ENCODE data around the gene ERAL1. TPM values are rescaled to one million over a fixed set of nuclear protein-coding genes. Genes with fewer than 3 reads are reported as not detected.
A peak's percentile ranks its signal among the peaks of the same experiment; 100 is the strongest.
"Not testable (repeated sequence)": the region's sequence is repeated elsewhere in the genome, so short reads cannot be mapped to it uniquely, and the experiment has no call there.

ERAL1 gene
- total RNA-seq, 2 experiments from 2014 or later, result 30.8 to 58.0 TPM

GRCh38 chr17:28848667-28849066 is 6.1 kb upstream of the ERAL1 start:
- H2AFZ ChIP-seq (ENCODE audit: low read length); H3K4me3 ChIP-seq (ENCODE audit: low read depth, low read length, poor library complexity, severe bottlenecking); intact Hi-C loops (cut with micrococcal nuclease; ENCODE audit: unreplicated experiment); H3K36me3 ChIP-seq (ENCODE audit: insufficient read depth, low read length); H3K9me3 ChIP-seq (ENCODE audit: low read length); H3K4me1 ChIP-seq (ENCODE audit: insufficient read depth, low read length, poor library complexity, severe bottlenecking); BruUV-seq (replicated peaks); H3K79me2 ChIP-seq (ENCODE audit: insufficient read depth, low read depth, low read length); H3K27ac ChIP-seq (ENCODE audit: low read depth, low read length, poor library complexity, severe bottlenecking); H4K20me1 ChIP-seq (ENCODE audit: insufficient read depth, low read length); CTCF ChIA-PET (ENCODE audit: unreplicated experiment); H3K9me2 ChIP-seq (ENCODE audit: insufficient read depth, low read length); H3K4me2 ChIP-seq (ENCODE audit: low read length): not testable (repeated sequence)
- peak; percentile 54 for DNase-seq (ENCODE audit: low spot score)
- POLR2A ChIA-PET, result interaction anchor here (0.6 kb wide), 1 partner anchor 50 kb away, joined by 3 read pairs; no protein-coding TSS in a partner anchor
- TF ChIP-seq CTCF (conservative IDR thresholded peaks at IDR 0.05; ENCODE audit: low read length), result peak; percentile 71

- no peak overlapping the region for H2AFZ ChIP-seq (ENCODE audit: low read length)
- no peaks in the 10 kb centered on the region for H3K36me3 ChIP-seq (ENCODE audit: insufficient read depth, low read length)
- POLR2A ChIA-PET, result interaction anchor here (0.6 kb wide), 1 partner anchor 49 kb away, joined by 3 read pairs; no protein-coding TSS in a partner anchor
- no peak overlapping the region for H3K4me2 ChIP-seq (ENCODE audit: low read length)
- H3K9me2 ChIP-seq (ENCODE audit: insufficient read depth, low read length), result no peaks in the 10 kb centered on the region
- intact Hi-C loops (cut with micrococcal nuclease; ENCODE audit: unreplicated experiment), result no loop called here
- CTCF ChIA-PET (ENCODE audit: unreplicated experiment), result no interaction called here
- no peak overlapping the region for H3K4me3 ChIP-seq (ENCODE audit: low read depth, low read length, poor library complexity, severe bottlenecking)
- no peaks in the 10 kb centered on the region for H3K9me3 ChIP-seq (ENCODE audit: low read length)
- no peaks in the 10 kb centered on the region for H4K20me1 ChIP-seq (ENCODE audit: insufficient read depth, low read length)
- no peaks in the 10 kb centered on the region for H3K79me2 ChIP-seq (ENCODE audit: insufficient read depth, low read depth, low read length)
- TF ChIP-seq EZH2phosphoT487 (IDR thresholded peaks at IDR 0.05; ENCODE audit: borderline replicate concordance, low read depth, low read length), result no peak
- DNase-seq (ENCODE audit: low spot score), result no peak
- no peak overlapping the region for H3K27ac ChIP-seq (ENCODE audit: low read depth, low read length, poor library complexity, severe bottlenecking)
- H3K4me1 ChIP-seq (ENCODE audit: insufficient read depth, low read length, poor library complexity, severe bottlenecking), result peaks cover 3% of the 10 kb centered on the region
- BruUV-seq (replicated peaks), result no TSS peak
Measured at GRCh38 chr17:28849281-28849680, 5.5 kb upstream of the ERAL1 start.

- BruUV-seq (replicated peaks), result no TSS peak
- POLR2A ChIA-PET, result interaction anchor here (0.7 kb wide), 1 partner anchor 279 kb away, joined by 3 read pairs; no protein-coding TSS in a partner anchor
- H3K27ac ChIP-seq (ENCODE audit: low read depth, low read length, poor library complexity, severe bottlenecking), result no peak overlapping the region
- H3K4me2 ChIP-seq (ENCODE audit: low read length), result no peak overlapping the region
- intact Hi-C loops (cut with micrococcal nuclease; ENCODE audit: unreplicated experiment), result loop anchor here (5.0 kb wide), 1 partner anchor 126 kb away; the partner anchor contains the start of genes NEK8 and TLCD1
- peaks cover 13% of the 10 kb centered on the region for H3K36me3 ChIP-seq (ENCODE audit: insufficient read depth, low read length)
- H3K9me2 ChIP-seq (ENCODE audit: insufficient read depth, low read length), result no peaks in the 10 kb centered on the region
- no peak for TF ChIP-seq EZH2phosphoT487 (IDR thresholded peaks at IDR 0.05; ENCODE audit: borderline replicate concordance, low read depth, low read length)
- TF ChIP-seq CTCF (conservative IDR thresholded peaks at IDR 0.05; ENCODE audit: low read length), result no peak
- DNase-seq (ENCODE audit: low spot score), result no peak
- H3K4me3 ChIP-seq (ENCODE audit: low read depth, low read length, poor library complexity, severe bottlenecking), result no peak overlapping the region
- no peaks in the 10 kb centered on the region for H4K20me1 ChIP-seq (ENCODE audit: insufficient read depth, low read length)
- peaks cover 15% of the 10 kb centered on the region; the same call in 1 of the 2 replicates for H3K79me2 ChIP-seq (ENCODE audit: insufficient read depth, low read depth, low read length)
- no peaks in the 10 kb centered on the region for H3K9me3 ChIP-seq (ENCODE audit: low read length)
- peaks cover 15% of the 10 kb centered on the region for H3K4me1 ChIP-seq (ENCODE audit: insufficient read depth, low read length, poor library complexity, severe bottlenecking)
- CTCF ChIA-PET (ENCODE audit: unreplicated experiment), result no interaction called here
- no peak overlapping the region for H2AFZ ChIP-seq (ENCODE audit: low read length)
Measured at GRCh38 chr17:28853295-28853694, 1.5 kb upstream of the ERAL1 start.

Measured in OCI-LY7 (cell line).